VCaP (cell line): ENCODE measurements around the gene SLC16A5.

Source experiments
- H3K27ac ChIP-seq: fragments of 450-650 bp; 2 replicates; pipeline ENCODE4 v1.5.1; 2017
- CTCF ChIP-seq: fragments of 450-650 bp; conservative IDR thresholded peaks from 2 replicates; pipeline ENCODE4 v1.5.1; 2017; ENCODE audit warnings: mild to moderate bottlenecking, moderate library complexity

The SLC16A5 gene

GRCh38 chr17:75047398-75048098, 40.2 kb upstream of the SLC16A5 start:
- peak overlapping the region; percentile 88 for H3K27ac ChIP-seq
- TF ChIP-seq CTCF, result no peak

- peak overlapping the region; percentile 88 for H3K27ac ChIP-seq
- no peak for TF ChIP-seq CTCF
Observed at GRCh38 chr17:75048249-75048878, 39.4 kb upstream of the SLC16A5 start.

- peak overlapping the region; percentile 88 for H3K27ac ChIP-seq
- no peak for TF ChIP-seq CTCF
Observed at GRCh38 chr17:75049057-75049456, 38.7 kb upstream of the SLC16A5 start.

- TF ChIP-seq CTCF, result no peak
- H3K27ac ChIP-seq, result no peak overlapping the region
Observed at GRCh38 chr17:75049706-75050105, 38.0 kb upstream of the SLC16A5 start.

GRCh38 chr17:75051941-75052340, 35.8 kb upstream of the SLC16A5 start:
- TF ChIP-seq CTCF, result no peak

GRCh38 chr17:75059369-75060345, 28.1 kb upstream of the SLC16A5 start:
- TF ChIP-seq CTCF, result peak; percentile 76
- H3K27ac ChIP-seq, result peak overlapping the region; percentile 45

More at GRCh38 chr17:75051941-75052340, 35.8 kb upstream of the SLC16A5 start:
- H3K27ac ChIP-seq, result no peak overlapping the region
